Breast epithelium (tissue), 3 donors: ENCODE measurements around the gene SLC35F3.

ENCODE experiments used
- CTCF ChIP-seq, 3 donors: fragments of 450-650 bp; IDR thresholded peaks; one replicate each; pipeline ENCODE4 v1.5.1; 2016 to 2017; ENCODE audit warnings: antibody characterized with exemption in 3 of 3, mild to moderate bottlenecking in 3 of 3, moderate library complexity in 3 of 3
- POLR2A ChIP-seq: fragments of 450-650 bp; IDR thresholded peaks from one replicate; pipeline ENCODE4 v1.6.1; 2016; ENCODE audit warnings: antibody characterized with exemption, mild to moderate bottlenecking, moderate library complexity
- POLR2AphosphoS5 ChIP-seq, 3 donors: sonication (generic); formaldehyde crosslinking; IDR thresholded peaks; one replicate each; pipeline ENCODE4 v1.6.1; 2017; ENCODE audit warnings: antibody characterized with exemption in 3 of 3

- TF ChIP-seq CTCF (IDR thresholded peaks at IDR 0.05) (no peak), POLR2AphosphoS5 (IDR thresholded peaks at IDR 0.05) (no peak), POLR2A (no peak)
Observed at GRCh38 chr1:234286206-234286605, 381.7 kb downstream of the SLC35F3 start.
